ENCODE results near the gene PABPN1L. TPM values are rescaled to one million over a fixed set of nuclear protein-coding genes. Genes with fewer than 3 reads are reported as not detected.

The PABPN1L gene
- total RNA-seq, 1 experiment from 2014 or later = 0.57 TPM

- CTCF ChIA-PET = no interaction called here
- Histone ChIP-seq H3K79me2 (ENCODE audit: insufficient read depth, low read length) (peaks cover 10% of the 10 kb centered on the region; the same call in 1 of the 2 replicates), H3K27ac (ENCODE audit: low read depth, low read length) (no peak overlapping the region), H3K4me2 (ENCODE audit: low read length) (no peak overlapping the region), H3K4me3 (replicated peaks in 1 of 2; ENCODE audit: low read depth in 1 of 2, low read length in 2 of 2) (no peak overlapping the region), H4K20me1 (ENCODE audit: insufficient read depth) (no peaks in the 10 kb centered on the region), H3K27me3 (ENCODE audit: insufficient read depth, low read length) (no peaks in the 10 kb centered on the region), H3K36me3 (ENCODE audit: control insufficient read depth in 1 of 2, insufficient read depth in 2 of 2, low read length in 2 of 2) (no peaks in the 10 kb centered on the region), H2AFZ (ENCODE audit: low read depth, low read length, poor library complexity, severe bottlenecking) (no peak overlapping the region), H3K9ac (ENCODE audit: low read length) (no peak overlapping the region), H3K9me3 (ENCODE audit: control insufficient read depth in 1 of 2, insufficient read depth in 1 of 2, low read depth in 1 of 2, low read length in 2 of 2) (no peaks in the 10 kb centered on the region), H3K9me2 (ENCODE audit: insufficient read depth) (no peaks in the 10 kb centered on the region), H3K4me1 (ENCODE audit: control insufficient read depth in 1 of 2, insufficient read depth in 2 of 2, low read length in 2 of 2) (peaks cover 14 to 16% of the 10 kb centered on the region in 2 experiments)
- ATAC-seq (no peak), DNase-seq (ENCODE audit: low read depth, low spot score) (no peak)
- RAD21 ChIA-PET (ENCODE audit: low non-redundant PET in 1 of 2, low total read pairs in 2 of 2, uncharacterized antibody in 2 of 2, unreplicated experiment in 2 of 2) = no interaction called here
- POLR2A ChIA-PET = no interaction called here
- no peak for TF ChIP-seq ATF3 (IDR thresholded peaks at IDR 0.05)
- TF ChIP-seq REST (IDR thresholded peaks at IDR 0.05; ENCODE audit: low read depth) = no peak
- no peak for TF ChIP-seq EZH2 (IDR thresholded peaks at IDR 0.05)
- TF ChIP-seq SP1 (IDR thresholded peaks at IDR 0.05; ENCODE audit: low read depth) = no peak
- TF ChIP-seq MAX (IDR thresholded peaks at IDR 0.05) = no peak
- no peak for TF ChIP-seq YY1 (IDR thresholded peaks at IDR 0.05; ENCODE audit: extremely low read depth, insufficient replicate concordance, low read depth, low read length)
- no peak for TF ChIP-seq JUND (IDR thresholded peaks at IDR 0.05)
- TF ChIP-seq SIN3A (IDR thresholded peaks at IDR 0.05; ENCODE audit: low read depth) = no peak
- TF ChIP-seq CBX3 (IDR thresholded peaks at IDR 0.05; ENCODE audit: low read depth) = no peak
- TF ChIP-seq FOSL1 (IDR thresholded peaks at IDR 0.05; ENCODE audit: low read depth) = no peak
- intact Hi-C loops (cut with micrococcal nuclease) = no loop called here
- BruUV-seq (replicated peaks) = no TSS peak
Measured at GRCh38 chr16:88851616-88852015, 14.8 kb downstream of the PABPN1L start.

All from HCT116 (cell line).